GM20000 (cell line): ENCODE data around the gene TUBGCP6.

ENCODE experiments used
- DNase-seq: peaks from one replicate; pipeline ENCODE4 v3.0.0; 2012; ENCODE audit warnings: low spot score
- CTCF ChIP-seq: IDR thresholded peaks from 2 replicates; pipeline ENCODE4 v1.5.1; 2012; ENCODE audit warnings: mild to moderate bottlenecking, control low read depth; ENCODE audit errors: extremely low read depth, missing control alignments

The TUBGCP6 gene

GRCh38 chr22:50219800-50220602 is 24.8 kb downstream of the TUBGCP6 start:
- TF ChIP-seq CTCF: no peak
- no peak for DNase-seq

GRCh38 chr22:50218996-50219727 is 25.7 kb downstream of the TUBGCP6 start:
- no peak for DNase-seq
- no peak for TF ChIP-seq CTCF

GRCh38 chr22:50218153-50218995 is 26.4 kb downstream of the TUBGCP6 start:
- DNase-seq: no peak
- TF ChIP-seq CTCF: no peak

GRCh38 chr22:50217543-50218152 is 27.2 kb downstream of the TUBGCP6 start:
- TF ChIP-seq CTCF: no peak
- no peak for DNase-seq

GRCh38 chr22:50216684-50217520 is 27.9 kb downstream of the TUBGCP6 start:
- DNase-seq: no peak
- no peak for TF ChIP-seq CTCF

GRCh38 chr22:50216055-50216683 is 28.7 kb downstream of the TUBGCP6 start:
- TF ChIP-seq CTCF: no peak
- DNase-seq: no peak
